Prostate gland (tissue), 2 donors: ENCODE data around the gene APBA2. TPM values are rescaled to one million over a fixed set of nuclear protein-coding genes. Genes with fewer than 3 reads are reported as not detected.

Experiments
- DNase-seq: peaks from one replicate; pipeline ENCODE4 v3.0.0-alpha.2; 2019; ENCODE audit warnings: low spot score
- H3K27ac ChIP-seq, 2 donors: fragments of 200-600 bp; sonication (generic); 2 replicates each; pipeline ENCODE4 v1.5.1; 2017 to 2019
- H3K27me3 ChIP-seq: fragments of 200-600 bp; sonication (generic); replicated peaks from 2 replicates; pipeline ENCODE4 v1.5.1; 2019; ENCODE audit not compliant: insufficient read depth
- H3K36me3 ChIP-seq, 2 donors: fragments of 200-600 bp; sonication (generic); 1 replicate in 1 of 2; 2 replicates in 1 of 2; pipeline versions ENCODE4 v1.5.1 to v1.8.1; 2017 to 2019
- H3K4me1 ChIP-seq: fragments of 200-600 bp; sonication (generic); replicated peaks from 2 replicates; pipeline ENCODE4 v1.5.1; 2019
- H3K4me3 ChIP-seq, 2 donors: fragments of 200-600 bp; sonication (generic); 2 replicates each; pipeline ENCODE4 v1.5.1; 2017 to 2019
- H3K9me3 ChIP-seq: fragments of 200-600 bp; sonication (generic); 2 replicates; pipeline ENCODE4 v1.5.1; 2017
- CTCF ChIP-seq, 4 experiments: fragments of 200-600 bp in 2 of 4; fragments of 450-650 bp in 2 of 4; sonication (generic) in 2 of 4; IDR thresholded peaks; 1 replicate in 3 of 4; 2 replicates in 1 of 4; pipeline ENCODE4 v1.5.1; 2016 to 2019; ENCODE audit warnings: antibody characterized with exemption in 4 of 4, mild to moderate bottlenecking in 2 of 4, moderate library complexity in 2 of 4
- POLR2A ChIP-seq: fragments of 450-650 bp; IDR thresholded peaks from one replicate; pipeline ENCODE4 v1.6.1; 2016; ENCODE audit warnings: antibody characterized with exemption, mild to moderate bottlenecking
- POLR2AphosphoS5 ChIP-seq: sonication (generic); formaldehyde crosslinking; IDR thresholded peaks from one replicate; pipeline ENCODE4 v1.6.1; 2017; ENCODE audit warnings: antibody characterized with exemption
- WGBS: methylation state at CpG from one replicate; pipeline ENCODE4 v1.1.5; 2018; 5-methylcytosine and 5-hydroxymethylcytosine counted together
- intact Hi-C: fragments of 100-400 bp; cut with DNase I; formaldehyde crosslinking; loops from one replicate; pipeline ENCODE4 v1.14.2; 2022
- total RNA-seq, 2 donors: library from RNA; depleted of rRNA; stranded (reverse); fragments of >200 nt; gene quantifications; one replicate each; pipeline ENCODE4 v1.1.0, GENCODE V29; 2016

Gene APBA2
- total RNA-seq, 2 donors from 2014 or later = 2.6 to 25.3 TPM

GRCh38 chr15:29097971-29098370 lies 212.2 kb downstream of the APBA2 start:
- Histone ChIP-seq H3K36me3 (no peaks in the 10 kb centered on the region), H3K9me3 (no peaks in the 10 kb centered on the region), H3K27me3 (no peaks in the 10 kb centered on the region), H3K4me1 (no peaks in the 10 kb centered on the region), H3K27ac (no peak overlapping the region), H3K4me3 (no peak overlapping the region)
- no peak for DNase-seq
- WGBS = 78% methylated on average over 9 of the region's 9 CpGs
- no peak for TF ChIP-seq POLR2AphosphoS5
- TF ChIP-seq POLR2A = no peak
- TF ChIP-seq CTCF (IDR thresholded peaks at IDR 0.05) = no peak
- intact Hi-C loops = no loop called here

- H3K9me3 ChIP-seq = no peaks in the 10 kb centered on the region
- no peak for DNase-seq
- H3K36me3 ChIP-seq = no peaks in the 10 kb centered on the region
- H3K4me3 ChIP-seq = no peak overlapping the region
- WGBS = 95% methylated on average over 13 of the region's 13 CpGs
- no peak overlapping the region for H3K27ac ChIP-seq
- no peak for TF ChIP-seq CTCF (IDR thresholded peaks at IDR 0.05)
- TF ChIP-seq POLR2AphosphoS5 = no peak
- no peak for TF ChIP-seq POLR2A
- H3K27me3 ChIP-seq = no peaks in the 10 kb centered on the region
- intact Hi-C loops = no loop called here
- no peaks in the 10 kb centered on the region for H3K4me1 ChIP-seq
These were observed 212.9 kb downstream of the APBA2 start for GRCh38 chr15:29098652-29099051.

GRCh38 chr15:29099131-29099880 lies 213.5 kb downstream of the APBA2 start:
- no peak overlapping the region for H3K27ac ChIP-seq
- H3K36me3 ChIP-seq = no peaks in the 10 kb centered on the region
- no peak overlapping the region for H3K4me3 ChIP-seq
- WGBS = 95% methylated on average over 10 of the region's 10 CpGs
- DNase-seq = no peak
- intact Hi-C loops = no loop called here
- TF ChIP-seq POLR2A (no peak), POLR2AphosphoS5 (no peak), CTCF (IDR thresholded peaks at IDR 0.05) (no peak)
- H3K9me3 ChIP-seq = no peaks in the 10 kb centered on the region
- H3K27me3 ChIP-seq = no peaks in the 10 kb centered on the region
- H3K4me1 ChIP-seq = no peaks in the 10 kb centered on the region

GRCh38 chr15:29100486-29101000 lies 214.8 kb downstream of the APBA2 start:
- H3K27ac ChIP-seq = no peak overlapping the region
- no peaks in the 10 kb centered on the region for H3K36me3 ChIP-seq
- intact Hi-C loops = no loop called here
- no peaks in the 10 kb centered on the region for H3K9me3 ChIP-seq
- no peak for TF ChIP-seq POLR2A
- no peak for TF ChIP-seq CTCF (IDR thresholded peaks at IDR 0.05)
- TF ChIP-seq POLR2AphosphoS5 = no peak
- no peak overlapping the region for H3K4me3 ChIP-seq
- DNase-seq = no peak
- WGBS = 87% methylated on average over 7 of the region's 7 CpGs
- no peaks in the 10 kb centered on the region for H3K4me1 ChIP-seq
- no peaks in the 10 kb centered on the region for H3K27me3 ChIP-seq

- intact Hi-C loops = no loop called here
- DNase-seq = no peak
- H3K4me1 ChIP-seq = no peaks in the 10 kb centered on the region
- H3K4me3 ChIP-seq = no peak overlapping the region
- no peak for TF ChIP-seq CTCF (IDR thresholded peaks at IDR 0.05)
- TF ChIP-seq POLR2AphosphoS5 = no peak
- no peak for TF ChIP-seq POLR2A
- no peak overlapping the region for H3K27ac ChIP-seq
- WGBS = 92% methylated on average over 16 of the region's 16 CpGs
- no peaks in the 10 kb centered on the region for H3K27me3 ChIP-seq
- H3K9me3 ChIP-seq = no peaks in the 10 kb centered on the region
- no peaks in the 10 kb centered on the region for H3K36me3 ChIP-seq
These were observed 215.7 kb downstream of the APBA2 start for GRCh38 chr15:29101491-29101890.
